ENCODE results near the gene PSMC2. TPM values are rescaled to one million over a fixed set of nuclear protein-coding genes. Genes with fewer than 3 reads are reported as not detected.

PSMC2 gene
- total RNA-seq, result 114 TPM

DNA sequence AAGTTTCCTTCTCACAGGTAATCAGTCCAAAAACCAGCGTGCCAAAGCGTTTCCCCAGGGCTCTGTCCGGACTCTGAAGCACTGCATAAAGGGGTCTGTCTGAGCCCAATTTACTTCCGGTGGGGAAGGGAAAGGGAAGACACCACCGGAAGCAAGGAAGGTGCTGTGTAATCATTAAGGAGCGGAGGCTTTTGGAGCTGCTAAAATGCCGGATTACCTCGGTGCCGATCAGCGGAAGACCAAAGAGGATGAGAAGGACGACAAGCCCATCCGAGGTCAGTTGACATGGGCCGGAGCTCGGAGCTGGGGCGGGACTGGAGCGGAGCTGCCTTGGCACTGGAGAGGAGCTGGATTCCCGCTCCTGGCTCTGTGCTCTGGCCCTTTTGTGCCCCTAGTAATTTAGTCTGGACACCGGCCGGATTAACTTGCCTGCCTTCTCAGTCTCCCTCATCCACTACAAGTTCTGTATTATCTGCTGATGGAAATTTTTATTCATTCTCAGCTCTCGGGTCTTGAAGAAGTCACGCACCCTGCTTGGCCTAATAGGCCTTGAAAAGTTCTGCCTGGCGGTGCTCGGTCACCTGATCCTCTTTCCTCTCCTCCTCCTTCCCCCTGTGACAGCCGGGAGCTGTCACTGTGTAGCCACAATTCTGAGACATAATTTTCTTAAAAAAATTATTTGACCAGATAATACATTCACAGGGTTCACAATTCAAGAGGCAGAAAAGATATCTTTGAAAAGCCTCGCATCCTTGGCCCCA, at the start of gene PSMC2:
PSMC2 (plus strand) TSS at position 137 of the 761 bp plus-strand sequence; CDS start at position 206, 69 bp downstream.

DNA sequence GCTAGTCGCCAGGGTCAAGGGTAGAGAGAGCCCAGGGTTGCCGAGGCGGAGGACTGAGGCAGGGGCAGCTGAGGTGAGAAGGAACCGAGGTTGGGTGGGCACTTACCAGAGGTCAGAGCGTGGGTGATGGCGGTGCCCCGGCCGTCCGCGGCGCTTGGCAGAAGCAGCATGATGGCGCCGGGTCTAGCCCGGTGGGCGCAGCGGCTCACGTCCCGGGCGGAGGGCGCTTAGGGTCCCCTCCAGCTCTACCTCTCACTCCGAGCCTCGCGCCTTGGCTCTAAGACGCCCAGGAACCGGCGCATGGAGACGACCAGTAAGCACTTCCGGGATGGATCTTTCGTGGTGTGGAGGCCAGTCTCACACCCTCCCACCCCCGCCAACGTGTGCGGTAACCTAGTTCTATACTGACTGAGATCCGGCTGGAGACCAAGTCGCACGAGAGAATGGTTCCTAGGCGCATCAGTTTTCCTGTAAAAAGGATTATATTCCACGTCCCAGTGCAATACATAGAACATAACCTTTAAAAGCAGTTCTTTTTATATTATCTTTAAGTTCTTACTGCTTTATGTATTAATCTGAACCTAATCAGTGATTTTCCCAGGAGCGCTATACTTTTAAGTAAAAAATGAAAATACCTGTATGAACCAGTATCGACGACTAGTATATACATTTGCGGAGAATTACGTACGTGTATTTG, 2.8 kb upstream of the PSMC2 start, which contains the start of gene DNAJC2:
DNAJC2 (minus strand) TSS at position 315 of the 697 bp plus-strand sequence; CDS start at position 170, 145 bp downstream.

Other genes starting within 250 kb of the PSMC2 start
- 35.1 TPM for gene NAPEPLD, start 198.5 kb upstream of the PSMC2 start, total RNA-seq
- gene PMPCB, start 50.2 kb upstream of the PSMC2 start, total RNA-seq, result 88.3 TPM
- 29.9 TPM for gene DNAJC2, start 2.9 kb upstream of the PSMC2 start, total RNA-seq
- 0.71 TPM for gene SLC26A5, start 98.6 kb downstream of the PSMC2 start, total RNA-seq

Measured in camera-type eye (tissue), 1 donor.